Type B pancreatic cell (in vitro differentiated cells): ENCODE data around the gene TLR3. TPM values are rescaled to one million over a fixed set of nuclear protein-coding genes. Genes with fewer than 3 reads are reported as not detected.
"Not testable (repeated sequence)": the region's sequence is repeated elsewhere in the genome, so short reads cannot be mapped to it uniquely, and the experiment has no call there.

Source experiments
- DNase-seq: peaks from one replicate; pipeline ENCODE4 v3.0.0; 2021; ENCODE audit warnings: mixed read lengths; ENCODE audit not compliant: unreplicated experiment; ENCODE audit errors: extremely low spot score
- H3K27ac Mint-ChIP-seq: 2 replicates; pipeline ENCODE4 v1.8.0; 2021; ENCODE audit warnings: mild to moderate bottlenecking, mixed read lengths
- H3K27me3 Mint-ChIP-seq: 2 replicates; pipeline ENCODE4 v1.8.0; 2021; ENCODE audit warnings: mixed read lengths
- H3K36me3 Mint-ChIP-seq: 2 replicates; pipeline ENCODE4 v1.8.0; 2021; ENCODE audit warnings: mixed read lengths
- H3K4me1 Mint-ChIP-seq: one replicate; pipeline ENCODE4 v1.8.0; 2021; ENCODE audit warnings: mixed read lengths; ENCODE audit not compliant: unreplicated experiment
- H3K4me3 Mint-ChIP-seq: 2 replicates; pipeline ENCODE4 v1.8.0; 2021; ENCODE audit warnings: mild to moderate bottlenecking, mixed read lengths
- H3K9me3 Mint-ChIP-seq: 2 replicates; pipeline ENCODE4 v1.8.0; 2021; ENCODE audit warnings: mixed read lengths
- total RNA-seq: library from RNA; stranded (reverse); gene quantifications from 2 replicates; pipeline ENCODE4 v1.2.1, GENCODE V29; 2021; ENCODE audit warnings: low replicate concordance
- TF ChIP-seq, protein P1 (sequence below): fragments of 200-600 bp; sonication (generic); conservative IDR thresholded peaks from 2 replicates; pipeline ENCODE4 v1.5.0; 2021; ENCODE audit warnings: antibody characterized with exemption, mild to moderate bottlenecking

The TLR3 gene
- total RNA-seq, 1 donor from 2014 or later: 8.8 TPM

DNA sequence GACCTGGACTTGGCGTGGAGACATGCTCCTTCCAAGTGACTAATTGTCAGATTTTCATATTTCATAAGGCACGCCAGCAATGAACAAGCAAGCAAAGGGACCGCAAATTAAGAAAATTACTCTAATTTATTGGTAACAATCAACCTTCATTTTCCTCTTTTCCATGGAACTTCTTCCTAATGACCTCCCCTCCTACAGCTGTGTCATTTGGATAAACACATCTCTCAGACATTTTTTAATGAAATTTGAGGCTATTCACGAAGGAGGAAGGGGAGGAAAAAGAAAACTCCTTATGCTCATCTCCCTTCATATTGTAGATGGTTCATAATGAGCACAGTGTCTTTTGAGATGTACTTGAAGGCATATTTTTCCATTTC, 38.6 kb upstream of the TLR3 start:
- Mint-ChIP-seq H3K9me3 (peaks cover 19% of the 10 kb centered on the region), H3K4me1 (peaks cover 16% of the 10 kb centered on the region), H3K36me3 (peaks cover 3% of the 10 kb centered on the region), H3K4me3 (no peak overlapping the region), H3K27me3 (peaks cover 7% of the 10 kb centered on the region), H3K27ac (no peak overlapping the region)
- no peak for DNase-seq
- TF ChIP-seq, protein P1, sequence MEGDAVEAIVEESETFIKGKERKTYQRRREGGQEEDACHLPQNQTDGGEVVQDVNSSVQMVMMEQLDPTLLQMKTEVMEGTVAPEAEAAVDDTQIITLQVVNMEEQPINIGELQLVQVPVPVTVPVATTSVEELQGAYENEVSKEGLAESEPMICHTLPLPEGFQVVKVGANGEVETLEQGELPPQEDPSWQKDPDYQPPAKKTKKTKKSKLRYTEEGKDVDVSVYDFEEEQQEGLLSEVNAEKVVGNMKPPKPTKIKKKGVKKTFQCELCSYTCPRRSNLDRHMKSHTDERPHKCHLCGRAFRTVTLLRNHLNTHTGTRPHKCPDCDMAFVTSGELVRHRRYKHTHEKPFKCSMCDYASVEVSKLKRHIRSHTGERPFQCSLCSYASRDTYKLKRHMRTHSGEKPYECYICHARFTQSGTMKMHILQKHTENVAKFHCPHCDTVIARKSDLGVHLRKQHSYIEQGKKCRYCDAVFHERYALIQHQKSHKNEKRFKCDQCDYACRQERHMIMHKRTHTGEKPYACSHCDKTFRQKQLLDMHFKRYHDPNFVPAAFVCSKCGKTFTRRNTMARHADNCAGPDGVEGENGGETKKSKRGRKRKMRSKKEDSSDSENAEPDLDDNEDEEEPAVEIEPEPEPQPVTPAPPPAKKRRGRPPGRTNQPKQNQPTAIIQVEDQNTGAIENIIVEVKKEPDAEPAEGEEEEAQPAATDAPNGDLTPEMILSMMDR: no peak

GRCh38 chr4:186030795-186031194, 38.2 kb upstream of the TLR3 start:
- no peak overlapping the region for H3K4me3 Mint-ChIP-seq
- peaks cover 7% of the 10 kb centered on the region for H3K27me3 Mint-ChIP-seq
- peaks cover 3% of the 10 kb centered on the region for H3K36me3 Mint-ChIP-seq
- TF ChIP-seq, protein P1: no peak
- H3K4me1 Mint-ChIP-seq: peaks cover 15% of the 10 kb centered on the region
- H3K9me3 Mint-ChIP-seq: peaks cover 19% of the 10 kb centered on the region
- no peak overlapping the region for H3K27ac Mint-ChIP-seq
- no peak for DNase-seq

GRCh38 chr4:186032259-186032658, 36.7 kb upstream of the TLR3 start:
- DNase-seq: no peak
- H3K4me1 Mint-ChIP-seq: peaks cover 15% of the 10 kb centered on the region
- TF ChIP-seq, protein P1: no peak
- H3K36me3 Mint-ChIP-seq: peaks cover 3% of the 10 kb centered on the region
- H3K4me3 Mint-ChIP-seq: no peak overlapping the region
- peaks cover 14% of the 10 kb centered on the region for H3K27me3 Mint-ChIP-seq
- no peak overlapping the region for H3K27ac Mint-ChIP-seq
- H3K9me3 Mint-ChIP-seq: peaks cover 11% of the 10 kb centered on the region

GRCh38 chr4:186033027-186033426, 35.9 kb upstream of the TLR3 start:
- Mint-ChIP-seq H3K9me3 (peaks cover 9% of the 10 kb centered on the region), H3K27me3 (peaks cover 18% of the 10 kb centered on the region), H3K27ac (no peak overlapping the region), H3K4me1 (peaks cover 15% of the 10 kb centered on the region), H3K36me3 (peaks cover 3% of the 10 kb centered on the region), H3K4me3 (no peak overlapping the region)
- TF ChIP-seq, protein P1: no peak
- no peak for DNase-seq

- H3K4me3 Mint-ChIP-seq, H3K27ac Mint-ChIP-seq, H3K9me3 Mint-ChIP-seq, H3K36me3 Mint-ChIP-seq, DNase-seq: not testable (repeated sequence)
- H3K27me3 Mint-ChIP-seq: peaks cover 29% of the 10 kb centered on the region
- peaks cover 13% of the 10 kb centered on the region for H3K4me1 Mint-ChIP-seq
These were observed 34.3 kb upstream of the TLR3 start for GRCh38 chr4:186034613-186035012.

DNA sequence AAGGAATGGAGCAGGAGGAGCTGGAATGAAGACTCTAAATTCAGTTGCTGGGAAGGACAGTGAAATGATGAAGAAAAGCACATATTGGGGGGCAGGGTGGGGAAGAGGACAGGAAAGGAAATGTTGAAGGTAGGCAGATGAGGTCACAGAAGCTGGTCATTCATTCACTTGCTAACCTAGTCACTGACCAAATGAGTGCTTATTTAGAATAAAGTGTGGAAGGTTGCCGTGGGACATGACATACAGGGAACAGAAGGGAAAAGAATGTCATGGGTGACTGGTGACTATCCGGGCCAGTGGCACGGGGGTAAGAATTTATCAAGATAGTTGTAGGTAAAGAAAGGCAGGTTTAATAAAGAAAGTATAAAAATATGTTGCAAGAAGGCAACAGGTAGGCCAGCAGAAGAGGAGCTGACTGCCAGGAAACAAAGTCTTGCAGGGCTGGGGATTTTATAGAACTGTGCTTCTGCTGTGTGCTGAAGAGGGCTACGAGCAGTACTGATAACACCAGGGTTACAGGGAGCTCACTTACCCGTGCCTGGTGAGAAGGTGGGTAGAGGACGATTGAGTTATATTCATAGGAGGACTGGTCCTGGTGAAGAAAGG, 31.9 kb upstream of the TLR3 start:
- peaks cover 26% of the 10 kb centered on the region for H3K27me3 Mint-ChIP-seq
- H3K36me3 Mint-ChIP-seq: no peaks in the 10 kb centered on the region
- H3K27ac Mint-ChIP-seq: no peak overlapping the region
- peaks cover 4% of the 10 kb centered on the region for H3K9me3 Mint-ChIP-seq
- no peak overlapping the region for H3K4me3 Mint-ChIP-seq
- TF ChIP-seq, protein P1: no peak
- DNase-seq: no peak
- no peaks in the 10 kb centered on the region for H3K4me1 Mint-ChIP-seq
